ENCODE measurements around the gene ARHGAP24. TPM values are rescaled to one million over a fixed set of nuclear protein-coding genes. Genes with fewer than 3 reads are reported as not detected.

The ARHGAP24 gene
- polyA plus RNA-seq, 1 of the 3 experiments (the other 2 are of a cell fraction): 1.4 TPM

GRCh38 chr4:85806334-85806733, 331.4 kb downstream of the ARHGAP24 start:
- no peaks in the 10 kb centered on the region for H3K9me3 ChIP-seq
- no peaks in the 10 kb centered on the region for H4K20me1 ChIP-seq (ENCODE audit: insufficient read depth)
- H3K27ac ChIP-seq (ENCODE audit: low read depth in 2 of 2, low read length in 1 of 2): peak overlapping the region in 1 of 2 experiments; percentile 62; a peak in 1 of 4 replicates
- POLR2A ChIA-PET: no interaction called here
- H3K4me3 ChIP-seq (ENCODE audit: low read depth in 2 of 2, low read length in 1 of 2): no peak overlapping the region
- no peak overlapping the region for H3K9ac ChIP-seq
- DNase-seq: no peak
- no peaks in the 10 kb centered on the region for H3K4me1 ChIP-seq (ENCODE audit: control insufficient read depth in 1 of 2, insufficient read depth in 2 of 2, low read depth in 1 of 2, low read length in 1 of 2)
- no peaks in the 10 kb centered on the region for H3K9me2 ChIP-seq
- H3K4me2 ChIP-seq: no peak overlapping the region
- H3K27me3 ChIP-seq (ENCODE audit: insufficient read depth): no peaks in the 10 kb centered on the region
- CTCF ChIA-PET: interaction anchor here (1.0 to 3.4 kb wide), 5 partner anchors 10 to 722 kb away, joined by 3 to 28 read pairs (median 4); no protein-coding TSS in a partner anchor
- TF ChIP-seq RXRA (IDR thresholded peaks at IDR 0.05; ENCODE audit: borderline replicate concordance, low read depth) (no peak), TEAD4 (IDR thresholded peaks at IDR 0.05; ENCODE audit: borderline replicate concordance, insufficient read depth) (no peak), GABPA (IDR thresholded peaks at IDR 0.05; ENCODE audit: low read depth) (no peak), ZBTB33 (IDR thresholded peaks at IDR 0.05; ENCODE audit: borderline replicate concordance, low read depth) (no peak), TCF12 (IDR thresholded peaks at IDR 0.05) (no peak), JUND (IDR thresholded peaks at IDR 0.05) (no peak), ELF1 (IDR thresholded peaks at IDR 0.05) (no peak), RFX5 (IDR thresholded peaks at IDR 0.05; ENCODE audit: low read length) (no peak), MXI1 (IDR thresholded peaks at IDR 0.05; ENCODE audit: low read depth, low read length) (no peak), YY1 (IDR thresholded peaks at IDR 0.05; ENCODE audit: low read depth) (no peak)
- TF ChIP-seq, protein P1, sequence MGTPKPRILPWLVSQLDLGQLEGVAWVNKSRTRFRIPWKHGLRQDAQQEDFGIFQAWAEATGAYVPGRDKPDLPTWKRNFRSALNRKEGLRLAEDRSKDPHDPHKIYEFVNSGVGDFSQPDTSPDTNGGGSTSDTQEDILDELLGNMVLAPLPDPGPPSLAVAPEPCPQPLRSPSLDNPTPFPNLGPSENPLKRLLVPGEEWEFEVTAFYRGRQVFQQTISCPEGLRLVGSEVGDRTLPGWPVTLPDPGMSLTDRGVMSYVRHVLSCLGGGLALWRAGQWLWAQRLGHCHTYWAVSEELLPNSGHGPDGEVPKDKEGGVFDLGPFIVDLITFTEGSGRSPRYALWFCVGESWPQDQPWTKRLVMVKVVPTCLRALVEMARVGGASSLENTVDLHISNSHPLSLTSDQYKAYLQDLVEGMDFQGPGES (IDR thresholded peaks at IDR 0.05; ENCODE audit: low read depth, low read length): no peak
- TF ChIP-seq, protein P2, sequence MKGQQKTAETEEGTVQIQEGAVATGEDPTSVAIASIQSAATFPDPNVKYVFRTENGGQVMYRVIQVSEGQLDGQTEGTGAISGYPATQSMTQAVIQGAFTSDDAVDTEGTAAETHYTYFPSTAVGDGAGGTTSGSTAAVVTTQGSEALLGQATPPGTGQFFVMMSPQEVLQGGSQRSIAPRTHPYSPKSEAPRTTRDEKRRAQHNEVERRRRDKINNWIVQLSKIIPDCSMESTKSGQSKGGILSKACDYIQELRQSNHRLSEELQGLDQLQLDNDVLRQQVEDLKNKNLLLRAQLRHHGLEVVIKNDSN (IDR thresholded peaks at IDR 0.05; ENCODE audit: borderline replicate concordance, low read depth): no peak
- TF ChIP-seq, protein P3, sequence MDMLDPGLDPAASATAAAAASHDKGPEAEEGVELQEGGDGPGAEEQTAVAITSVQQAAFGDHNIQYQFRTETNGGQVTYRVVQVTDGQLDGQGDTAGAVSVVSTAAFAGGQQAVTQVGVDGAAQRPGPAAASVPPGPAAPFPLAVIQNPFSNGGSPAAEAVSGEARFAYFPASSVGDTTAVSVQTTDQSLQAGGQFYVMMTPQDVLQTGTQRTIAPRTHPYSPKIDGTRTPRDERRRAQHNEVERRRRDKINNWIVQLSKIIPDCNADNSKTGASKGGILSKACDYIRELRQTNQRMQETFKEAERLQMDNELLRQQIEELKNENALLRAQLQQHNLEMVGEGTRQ (IDR thresholded peaks at IDR 0.05; ENCODE audit: borderline replicate concordance, low read depth, low read length): no peak
- no peaks in the 10 kb centered on the region for H3F3A ChIP-seq (replicated peaks; ENCODE audit: insufficient read depth)
- no peaks in the 10 kb centered on the region; the same call in 1 of the 2 replicates for H3K79me2 ChIP-seq (ENCODE audit: insufficient read depth)
- no peaks in the 10 kb centered on the region for H3K36me3 ChIP-seq (replicated peaks in 1 of 2; ENCODE audit: control insufficient read depth in 1 of 2, insufficient read depth in 2 of 2, low read length in 1 of 2)
- H2AFZ ChIP-seq (ENCODE audit: low read depth): no peak overlapping the region

Measured in SK-N-SH (cell line).